HL-60 (cell line): ENCODE results near the gene GLTP.
A peak's percentile ranks its signal among the peaks of the same experiment; 100 is the strongest.
"Not testable (repeated sequence)": the region's sequence is repeated elsewhere in the genome, so short reads cannot be mapped to it uniquely, and the experiment has no call there.

Experiments used
- DNase-seq, 2 experiments: peaks; one replicate each; pipeline ENCODE4 v3.0.0-alpha.2; 2010 to 2020; ENCODE audit warnings: low read depth in 1 of 2, low spot score in 1 of 2
- H3K27ac ChIP-seq: fragments of 250-450 bp; sonication (Bioruptor Pico); replicated peaks from 2 replicates; pipeline ENCODE4 v1.5.1; 2020; ENCODE audit warnings: mild to moderate bottlenecking, moderate library complexity
- H3K27me3 ChIP-seq: fragments of 250-450 bp; sonication (Bioruptor Pico); 2 replicates; pipeline ENCODE4 v1.5.1; 2021; ENCODE audit warnings: mild to moderate bottlenecking, moderate library complexity; ENCODE audit not compliant: insufficient read depth, poor library complexity, severe bottlenecking
- H3K4me3 ChIP-seq: replicated peaks from 2 replicates; pipeline ENCODE4 v1.5.1; 2011; ENCODE audit warnings: mild to moderate bottlenecking, control low read depth, low read length; ENCODE audit not compliant: insufficient read depth
- GABPA ChIP-seq: IDR thresholded peaks from 2 replicates; pipeline ENCODE4 v1.6.1; 2012; ENCODE audit warnings: low read depth
- POLR2AphosphoS5 ChIP-seq: IDR thresholded peaks from 2 replicates; pipeline ENCODE4 v1.6.1; 2012; ENCODE audit warnings: low read depth
- REST ChIP-seq: IDR thresholded peaks from 2 replicates; pipeline ENCODE4 v1.6.1; 2012; ENCODE audit warnings: low read depth; ENCODE audit not compliant: insufficient replicate concordance
- SPI1 ChIP-seq: IDR thresholded peaks from 2 replicates; pipeline ENCODE4 v1.6.1; 2012; ENCODE audit warnings: low read depth, mild to moderate bottlenecking, borderline replicate concordance
- TF ChIP-seq, protein P1 (sequence below): IDR thresholded peaks from one replicate; pipeline ENCODE4 v1.5.1; 2011; ENCODE audit warnings: low read length, control low read depth, inconsistent platforms; ENCODE audit not compliant: insufficient read depth

The GLTP gene

GRCh38 chr12:109900752-109901580, 20.6 kb upstream of the GLTP start:
- Histone ChIP-seq H3K4me3 (peak overlapping the region; percentile 77), H3K27ac (peak overlapping the region; percentile 81), H3K27me3 (no peaks in the 10 kb centered on the region)
- TF ChIP-seq POLR2AphosphoS5 (no peak), GABPA (no peak), SPI1 (no peak), REST (no peak)
- TF ChIP-seq, protein P1, sequence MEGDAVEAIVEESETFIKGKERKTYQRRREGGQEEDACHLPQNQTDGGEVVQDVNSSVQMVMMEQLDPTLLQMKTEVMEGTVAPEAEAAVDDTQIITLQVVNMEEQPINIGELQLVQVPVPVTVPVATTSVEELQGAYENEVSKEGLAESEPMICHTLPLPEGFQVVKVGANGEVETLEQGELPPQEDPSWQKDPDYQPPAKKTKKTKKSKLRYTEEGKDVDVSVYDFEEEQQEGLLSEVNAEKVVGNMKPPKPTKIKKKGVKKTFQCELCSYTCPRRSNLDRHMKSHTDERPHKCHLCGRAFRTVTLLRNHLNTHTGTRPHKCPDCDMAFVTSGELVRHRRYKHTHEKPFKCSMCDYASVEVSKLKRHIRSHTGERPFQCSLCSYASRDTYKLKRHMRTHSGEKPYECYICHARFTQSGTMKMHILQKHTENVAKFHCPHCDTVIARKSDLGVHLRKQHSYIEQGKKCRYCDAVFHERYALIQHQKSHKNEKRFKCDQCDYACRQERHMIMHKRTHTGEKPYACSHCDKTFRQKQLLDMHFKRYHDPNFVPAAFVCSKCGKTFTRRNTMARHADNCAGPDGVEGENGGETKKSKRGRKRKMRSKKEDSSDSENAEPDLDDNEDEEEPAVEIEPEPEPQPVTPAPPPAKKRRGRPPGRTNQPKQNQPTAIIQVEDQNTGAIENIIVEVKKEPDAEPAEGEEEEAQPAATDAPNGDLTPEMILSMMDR: no peak
- peak in 1 of 2 experiments; percentile 9 for DNase-seq

- Histone ChIP-seq H3K4me3 (peak within 1 kb of the TSS; percentile 77), H3K27ac (peak within 1 kb of the TSS; percentile 81), H3K27me3 (no peaks in the 10 kb centered on the region)
- peak; percentile 90 to 91 for DNase-seq
- TF ChIP-seq POLR2AphosphoS5 (peak; percentile 74), SPI1 (no peak; the same call in 1 of the 2 replicates), GABPA (0 out of 2 replicates have a peak, but pooled peaks have one; percentile 23), REST (peak; percentile 6)
- TF ChIP-seq, protein P1: peak; percentile 35
Observed at GRCh38 chr12:109899783-109900751, 19.7 kb upstream of the GLTP start, which contains the start of gene TCHP. TSS of gene TCHP (plus strand) at chr12:109900274. CDS start at chr12:109903027, 2,753 bp downstream.

GRCh38 chr12:109899345-109899744, 19.0 kb upstream of the GLTP start:
- H3K27ac ChIP-seq: peak overlapping the region; percentile 81
- H3K27me3 ChIP-seq, H3K4me3 ChIP-seq: not testable (repeated sequence)

GRCh38 chr12:109897029-109897428, 16.7 kb upstream of the GLTP start:
- DNase-seq: no peak
- Histone ChIP-seq H3K27me3 (no peaks in the 10 kb centered on the region), H3K27ac (no peak overlapping the region), H3K4me3 (no peak overlapping the region)
- TF ChIP-seq SPI1 (no peak), REST (no peak), POLR2AphosphoS5 (no peak), GABPA (no peak)
- TF ChIP-seq, protein P1: no peak

More at GRCh38 chr12:109899345-109899744, 19.0 kb upstream of the GLTP start:
- DNase-seq: not testable (repeated sequence)
